Measurements from ENCODE around the gene RANBP1.

RANBP1 gene

DNA sequence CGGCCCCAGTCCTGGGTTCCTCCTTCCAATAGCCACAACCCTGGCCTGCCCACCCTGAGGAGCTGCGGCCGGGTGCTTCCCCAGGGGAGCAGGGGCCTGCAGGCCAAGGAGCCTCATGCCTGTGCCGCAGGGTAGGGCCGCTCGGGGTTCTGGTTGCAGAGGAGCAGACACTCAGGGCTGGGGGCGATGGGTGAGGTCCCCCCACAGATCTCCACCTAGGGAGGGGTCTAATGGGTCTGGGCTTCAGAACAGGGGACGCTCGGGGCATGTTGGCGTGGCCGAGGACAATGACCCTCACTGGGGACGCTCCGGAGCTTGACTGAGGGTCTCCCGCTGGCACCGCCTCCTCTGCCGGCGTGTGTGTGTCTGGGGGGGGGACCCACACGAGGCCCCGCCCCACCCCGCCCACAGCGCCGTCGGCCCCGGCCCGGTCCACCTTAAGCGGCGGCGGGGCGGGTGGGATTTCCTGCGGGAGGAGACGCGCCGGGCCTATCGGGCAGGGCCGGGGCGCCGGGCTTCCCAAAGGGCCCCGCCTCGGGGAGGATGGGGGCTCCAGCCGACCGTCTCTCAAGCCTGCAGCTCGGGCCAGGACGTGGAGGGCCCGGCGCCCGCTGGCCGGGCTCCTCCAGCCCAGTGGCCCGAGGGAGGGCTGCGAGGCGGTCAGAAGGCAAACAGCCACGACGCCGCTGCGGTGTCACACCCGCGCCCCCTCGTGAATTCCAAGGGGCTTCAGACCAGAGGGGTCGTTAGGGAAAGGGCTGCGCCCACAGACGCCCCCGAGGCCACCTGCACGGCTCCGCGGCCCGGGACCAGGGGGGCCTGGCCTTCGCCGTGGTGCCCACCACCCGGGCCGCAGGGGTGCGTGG lies 15.1 kb downstream of the RANBP1 start:
- Mint-ChIP-seq H3K27ac (no peak overlapping the region), H3K9me3 (no peaks in the 10 kb centered on the region), H3K4me3 (peak overlapping the region; percentile 82), H3K4me1 (peaks cover 11% of the 10 kb centered on the region), H3K27me3 (no peaks in the 10 kb centered on the region), H3K36me3 (peaks cover 4% of the 10 kb centered on the region)
- peak; percentile 80 for ATAC-seq (ENCODE audit: low read depth)
- peak; percentile 58 to 71 for DNase-seq (ENCODE audit: low spot score in 2 of 2)

DNA sequence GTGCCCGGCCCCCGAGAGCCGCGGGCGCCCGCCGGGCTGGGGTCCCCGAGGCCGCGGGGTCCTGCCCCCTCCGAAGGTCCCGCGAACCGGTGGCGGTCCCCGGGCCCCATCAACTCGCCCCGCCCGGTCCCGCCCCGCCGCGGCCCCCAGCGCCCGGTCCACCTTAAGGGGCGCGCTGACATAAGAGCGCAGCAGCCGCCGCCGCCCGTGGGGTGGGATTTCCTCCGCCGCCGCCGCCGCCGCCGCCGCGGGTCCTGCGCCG lies 15.6 kb downstream of the RANBP1 start, which contains the start of gene ZDHHC8:
Gene ZDHHC8 (plus strand): TSS at position 208 of the 262 bp plus-strand sequence. CDS start 144 bp downstream, outside the sequence.
- Mint-ChIP-seq H3K27ac (no peak within 1 kb of the TSS), H3K9me3 (no peaks in the 10 kb centered on the region), H3K27me3 (no peaks in the 10 kb centered on the region), H3K36me3 (peaks cover 2% of the 10 kb centered on the region), H3K4me1 (peaks cover 16% of the 10 kb centered on the region), H3K4me3 (peak within 1 kb of the TSS; percentile 82)
- no peak for DNase-seq (ENCODE audit: low spot score in 2 of 2)
- ATAC-seq (ENCODE audit: low read depth), result peak; percentile 73

DNA sequence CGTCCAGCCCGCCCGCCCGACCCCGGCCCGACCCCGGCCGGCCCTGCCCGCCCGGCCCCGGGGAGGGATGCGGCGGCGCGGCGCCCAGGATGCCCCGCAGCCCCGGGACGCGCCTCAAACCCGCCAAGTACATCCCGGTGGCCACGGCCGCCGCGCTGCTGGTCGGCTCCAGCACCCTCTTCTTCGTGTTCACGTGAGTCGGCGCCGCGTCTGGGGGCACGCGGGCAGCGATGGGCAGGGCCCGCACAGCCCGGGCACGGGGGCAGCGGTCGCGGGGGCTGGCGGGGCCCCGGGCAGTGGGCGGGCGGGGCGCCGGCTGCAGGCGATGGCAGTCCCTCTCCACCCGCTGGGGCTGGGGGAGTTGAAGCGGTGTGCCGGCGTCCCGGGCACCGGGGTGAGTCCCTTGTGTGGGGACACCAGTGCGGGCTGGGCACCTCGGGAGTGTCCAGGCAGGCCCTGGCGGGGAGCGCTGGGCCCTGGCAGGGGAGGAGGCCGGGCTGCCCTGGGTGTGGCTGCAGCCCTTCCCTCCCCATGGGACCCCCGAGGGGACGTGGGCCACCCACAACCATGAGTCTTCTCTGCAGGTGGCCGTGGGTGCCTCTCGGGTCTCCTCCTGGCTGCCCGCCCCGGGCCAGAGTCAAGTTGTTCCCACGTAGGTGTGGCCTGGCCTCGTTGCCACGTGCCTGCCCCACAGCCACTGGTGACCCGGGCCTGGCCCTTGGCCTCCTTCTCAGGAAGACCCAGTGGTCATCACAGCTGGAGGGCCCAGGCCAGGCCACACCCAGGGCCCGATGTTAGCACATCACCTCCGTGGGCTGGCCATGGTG lies 16.2 kb downstream of the RANBP1 start:
- Mint-ChIP-seq H3K9me3 (no peaks in the 10 kb centered on the region), H3K4me3 (peak overlapping the region; percentile 79), H3K36me3 (peaks cover 2% of the 10 kb centered on the region), H3K27me3 (no peaks in the 10 kb centered on the region), H3K4me1 (peaks cover 19% of the 10 kb centered on the region), H3K27ac (no peak overlapping the region)
- DNase-seq (ENCODE audit: low spot score in 2 of 2) (peak in 1 of 2 donors; percentile 38), ATAC-seq (ENCODE audit: low read depth) (peak; percentile 2)

DNA sequence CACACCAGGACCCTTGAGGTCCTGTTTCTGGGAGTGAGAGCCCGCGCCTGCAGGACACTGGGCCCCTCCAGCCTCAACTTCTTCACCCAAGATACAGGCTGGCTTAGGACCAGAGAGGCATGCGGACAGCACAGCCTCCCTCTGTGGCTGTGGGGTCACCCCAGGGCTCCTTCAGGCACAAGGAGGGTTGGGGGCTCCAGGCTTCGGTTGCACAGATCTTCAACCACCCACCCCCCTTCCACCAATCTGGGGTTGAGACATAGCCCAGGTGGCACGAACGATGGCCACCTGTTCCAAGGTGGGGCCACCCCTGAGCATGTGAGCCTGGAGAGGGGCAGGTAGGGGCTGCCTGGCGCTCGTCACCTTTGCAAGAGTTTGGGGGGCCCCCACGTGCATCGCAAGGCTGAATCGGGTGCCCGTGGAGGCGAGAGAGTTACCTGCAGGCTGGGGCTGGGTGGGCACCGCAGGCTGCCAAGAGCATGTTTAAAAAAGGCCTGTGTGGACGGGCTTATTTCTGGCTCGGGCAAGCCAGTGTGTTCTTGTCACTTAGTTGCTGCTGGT lies 16.9 kb downstream of the RANBP1 start:
- ATAC-seq (ENCODE audit: low read depth) (no peak), DNase-seq (ENCODE audit: low spot score in 2 of 2) (no peak)
- Mint-ChIP-seq H3K9me3 (no peaks in the 10 kb centered on the region), H3K27ac (no peak overlapping the region), H3K4me1 (peaks cover 22% of the 10 kb centered on the region), H3K27me3 (no peaks in the 10 kb centered on the region), H3K36me3 (no peaks in the 10 kb centered on the region), H3K4me3 (peak overlapping the region; percentile 77)

DNA sequence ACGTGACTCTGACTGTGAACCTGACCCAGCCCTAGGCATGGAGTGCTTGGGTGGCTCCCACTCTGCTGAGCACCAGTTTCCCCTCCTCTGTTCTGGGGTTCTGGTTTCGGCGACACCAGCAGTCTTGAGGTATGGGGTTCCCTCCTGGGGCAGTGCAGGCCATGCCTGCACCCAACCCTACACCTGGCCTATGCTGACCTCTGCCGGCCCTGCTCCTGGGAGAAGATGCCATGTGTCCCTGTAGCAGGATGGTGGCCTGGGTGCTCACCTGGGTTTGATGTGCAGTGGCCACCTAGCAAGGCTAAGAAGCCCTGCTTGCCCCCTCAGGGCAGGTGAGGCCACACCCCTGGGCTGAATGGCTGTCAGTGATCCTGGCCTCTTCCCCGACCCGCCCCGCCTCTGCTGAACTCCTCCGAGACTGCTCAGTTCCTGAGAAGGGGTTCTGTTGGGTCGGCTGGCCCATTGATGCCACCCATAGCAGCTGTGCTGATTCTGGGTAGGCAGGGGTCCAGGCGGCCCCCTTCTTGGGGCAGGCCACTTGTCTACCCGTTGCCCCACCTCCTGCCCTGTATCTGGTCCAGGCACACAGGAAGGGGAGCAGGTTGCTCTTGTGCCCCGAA lies 18.1 kb downstream of the RANBP1 start:
- Mint-ChIP-seq H3K4me1 (peaks cover 22% of the 10 kb centered on the region), H3K9me3 (no peaks in the 10 kb centered on the region), H3K4me3 (peak overlapping the region; percentile 71), H3K27ac (no peak overlapping the region), H3K27me3 (no peaks in the 10 kb centered on the region), H3K36me3 (no peaks in the 10 kb centered on the region)
- ATAC-seq (ENCODE audit: low read depth) (no peak), DNase-seq (ENCODE audit: low spot score in 2 of 2) (no peak)

DNA sequence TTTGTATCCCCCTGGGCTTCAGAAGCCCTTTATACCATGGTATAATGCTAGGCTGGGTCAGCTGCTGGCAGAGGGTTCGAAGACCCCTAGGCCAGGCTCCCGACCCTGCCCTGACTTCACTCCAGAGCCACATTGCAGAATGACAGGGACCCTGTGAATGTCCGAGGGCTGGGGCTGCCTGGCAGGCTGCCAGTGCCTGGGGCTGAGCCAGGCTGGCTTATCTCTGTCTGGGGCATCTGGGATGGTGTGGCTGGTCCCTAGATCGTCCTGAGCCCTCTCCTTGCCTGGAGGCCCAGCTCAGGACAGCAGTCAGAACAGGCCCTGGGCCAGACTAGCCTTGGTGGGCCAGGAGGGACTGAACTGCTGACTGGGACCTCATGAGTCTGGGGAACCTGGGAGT lies 19.4 kb downstream of the RANBP1 start:
- Mint-ChIP-seq H3K4me3 (no peak overlapping the region), H3K36me3 (peaks cover 7% of the 10 kb centered on the region), H3K4me1 (peaks cover 22% of the 10 kb centered on the region), H3K9me3 (no peaks in the 10 kb centered on the region), H3K27me3 (no peaks in the 10 kb centered on the region), H3K27ac (no peak overlapping the region)
- ATAC-seq (ENCODE audit: low read depth) (no peak), DNase-seq (ENCODE audit: low spot score in 2 of 2) (no peak)

DNA sequence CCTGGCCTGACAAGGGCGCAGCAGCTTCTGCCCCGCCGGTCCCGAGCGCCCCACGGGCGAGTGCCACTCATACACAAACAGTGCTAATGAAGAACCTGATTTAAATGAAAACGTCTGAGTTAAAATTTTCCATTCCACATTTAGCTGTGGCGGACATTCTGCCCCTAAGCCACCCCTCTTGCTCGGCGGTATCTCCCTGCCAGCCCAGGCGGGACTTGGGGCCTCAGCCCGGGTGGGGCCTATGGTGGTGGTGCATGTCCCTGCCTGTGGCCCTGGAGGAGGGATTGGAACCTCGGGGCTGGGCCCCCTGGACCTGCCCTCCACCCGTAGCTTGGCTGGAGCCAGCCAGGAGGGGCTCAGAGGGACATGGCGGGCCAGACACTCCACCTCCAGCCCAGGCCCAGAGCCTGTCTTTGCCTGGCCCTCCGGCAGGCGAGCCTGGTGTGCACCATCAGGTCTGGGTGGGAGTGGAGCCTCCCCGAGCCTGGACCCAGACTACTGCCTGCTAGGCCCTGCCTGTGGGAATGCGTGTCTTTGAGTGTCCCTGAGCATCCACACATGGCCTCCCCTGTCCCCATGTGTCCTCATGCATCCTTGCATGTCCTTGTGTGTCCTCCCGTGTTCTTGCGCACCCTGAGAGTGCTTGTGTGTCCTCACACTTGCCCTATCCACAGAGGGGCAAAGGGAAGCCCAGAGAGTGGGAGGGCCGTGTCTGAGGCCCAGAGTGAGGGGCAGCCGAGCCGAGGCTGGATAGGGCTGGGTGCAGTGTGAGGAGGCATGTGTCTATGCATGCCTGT lies 20.1 kb downstream of the RANBP1 start:
- Mint-ChIP-seq H3K27me3 (no peaks in the 10 kb centered on the region), H3K4me1 (peaks cover 20% of the 10 kb centered on the region), H3K36me3 (peaks cover 7% of the 10 kb centered on the region), H3K9me3 (no peaks in the 10 kb centered on the region), H3K27ac (no peak overlapping the region), H3K4me3 (no peak overlapping the region)
- DNase-seq (ENCODE audit: low spot score in 2 of 2) (no peak), ATAC-seq (ENCODE audit: low read depth) (no peak)

DNA sequence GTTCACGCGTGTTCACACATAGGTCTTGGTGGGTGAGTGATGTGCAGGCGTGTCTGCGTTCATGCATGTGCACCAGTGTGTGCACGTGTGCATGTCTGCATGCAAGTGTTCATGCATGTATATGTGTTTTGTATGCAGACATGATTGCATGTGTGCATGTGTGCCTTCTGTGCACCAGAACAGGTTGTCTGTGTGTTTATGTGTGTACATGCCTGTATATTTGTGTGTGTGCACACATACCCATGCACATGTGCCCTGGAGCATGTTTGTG lies 20.6 kb downstream of the RANBP1 start:
- Mint-ChIP-seq H3K27ac (no peak overlapping the region), H3K9me3 (no peaks in the 10 kb centered on the region), H3K4me3 (no peak overlapping the region), H3K27me3 (no peaks in the 10 kb centered on the region), H3K4me1 (peaks cover 20% of the 10 kb centered on the region), H3K36me3 (peaks cover 7% of the 10 kb centered on the region)
- no peak for DNase-seq (ENCODE audit: low spot score in 2 of 2)
- no peak for ATAC-seq (ENCODE audit: low read depth)

DNA sequence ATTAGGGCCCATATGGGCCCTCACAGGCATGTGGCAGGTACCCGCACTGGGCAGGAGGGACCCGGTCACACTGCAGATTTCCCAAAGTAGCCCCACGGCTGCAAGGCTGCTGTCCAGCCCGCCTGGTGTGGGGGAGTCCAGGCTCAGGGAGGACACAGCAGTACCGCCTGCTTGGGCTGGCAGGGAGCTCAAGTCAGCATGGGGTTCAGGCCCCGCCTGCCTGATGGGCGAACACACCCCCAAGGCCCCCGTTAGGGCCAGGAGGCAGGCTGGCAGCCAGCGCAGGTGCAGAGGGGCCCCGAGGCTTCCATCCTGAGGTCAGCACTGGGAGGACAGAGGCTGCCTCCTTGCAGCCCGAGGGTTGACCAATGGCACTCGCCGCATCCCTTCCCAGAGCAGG lies 21.2 kb downstream of the RANBP1 start:
- Mint-ChIP-seq H3K9me3 (no peaks in the 10 kb centered on the region), H3K27ac (no peak overlapping the region), H3K27me3 (no peaks in the 10 kb centered on the region), H3K4me3 (no peak overlapping the region), H3K4me1 (peaks cover 20% of the 10 kb centered on the region), H3K36me3 (peaks cover 7% of the 10 kb centered on the region)
- DNase-seq (ENCODE audit: low spot score in 2 of 2) (no peak), ATAC-seq (ENCODE audit: low read depth) (no peak)

DNA sequence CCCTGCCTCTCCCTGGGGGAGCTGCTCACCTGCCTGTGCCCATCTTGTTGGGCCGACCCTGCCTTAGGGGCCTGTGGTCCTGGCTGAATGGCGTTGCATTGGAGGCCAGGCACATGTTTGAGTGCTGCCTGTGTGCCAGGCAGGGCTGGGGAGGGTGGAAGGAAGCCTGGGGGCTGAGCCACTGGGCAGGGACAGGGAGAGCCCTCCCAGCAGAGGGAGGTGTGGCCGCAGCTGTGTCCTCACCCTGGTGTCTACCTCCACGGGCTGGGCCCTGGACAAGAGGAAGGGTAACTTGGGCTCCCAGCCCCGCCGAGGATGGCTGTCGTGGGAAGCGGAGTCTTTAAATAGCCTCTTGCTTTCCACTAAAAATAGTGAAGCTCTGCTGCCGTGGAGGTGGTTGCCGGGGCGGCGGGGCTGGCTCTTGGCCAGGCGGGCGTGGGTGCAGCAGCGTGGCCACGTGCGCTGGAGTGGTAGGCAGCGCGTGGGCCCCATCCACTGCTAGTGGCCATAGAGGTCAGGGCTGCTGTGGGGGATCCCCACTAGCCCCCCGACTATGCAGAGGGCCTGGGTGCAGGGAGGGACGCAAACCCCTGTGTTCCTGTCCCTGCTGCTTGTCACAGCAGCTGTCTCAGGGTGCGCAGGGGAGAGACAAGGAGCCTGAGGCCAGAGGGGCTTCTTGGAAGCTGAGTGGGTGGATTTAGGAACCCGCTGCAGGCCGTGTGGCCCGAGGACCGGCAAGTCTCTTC lies 21.9 kb downstream of the RANBP1 start:
- H3K27ac Mint-ChIP-seq, result no peak overlapping the region
- DNase-seq (ENCODE audit: low spot score in 2 of 2) (no peak), ATAC-seq (ENCODE audit: low read depth) (no peak)
- peaks cover 7% of the 10 kb centered on the region for H3K36me3 Mint-ChIP-seq
- peaks cover 20% of the 10 kb centered on the region for H3K4me1 Mint-ChIP-seq
- no peak overlapping the region for H3K4me3 Mint-ChIP-seq
- H3K27me3 Mint-ChIP-seq, result no peaks in the 10 kb centered on the region
- H3K9me3 Mint-ChIP-seq, result no peaks in the 10 kb centered on the region

DNA sequence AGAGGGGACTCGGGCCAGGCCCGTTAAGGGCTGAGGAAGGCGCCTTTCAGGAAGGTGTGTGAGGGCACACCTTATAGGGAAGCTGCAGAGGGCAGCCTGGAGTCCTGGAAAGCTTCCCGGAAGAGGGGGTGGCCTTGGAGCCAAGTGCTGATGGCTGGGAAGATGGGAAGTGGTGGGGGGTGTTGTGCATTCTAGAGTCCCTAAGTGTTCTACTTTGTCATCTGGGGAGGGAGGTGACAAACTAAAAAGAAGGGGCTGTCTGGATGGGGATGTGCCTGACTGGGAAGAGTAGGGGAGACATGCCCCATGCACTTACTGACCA lies 22.5 kb downstream of the RANBP1 start:
- Mint-ChIP-seq H3K4me3 (no peak overlapping the region), H3K36me3 (peaks cover 7% of the 10 kb centered on the region), H3K27me3 (no peaks in the 10 kb centered on the region), H3K27ac (no peak overlapping the region), H3K9me3 (no peaks in the 10 kb centered on the region), H3K4me1 (peaks cover 20% of the 10 kb centered on the region)
- DNase-seq (ENCODE audit: low spot score in 2 of 2) (no peak), ATAC-seq (ENCODE audit: low read depth) (no peak)

DNA sequence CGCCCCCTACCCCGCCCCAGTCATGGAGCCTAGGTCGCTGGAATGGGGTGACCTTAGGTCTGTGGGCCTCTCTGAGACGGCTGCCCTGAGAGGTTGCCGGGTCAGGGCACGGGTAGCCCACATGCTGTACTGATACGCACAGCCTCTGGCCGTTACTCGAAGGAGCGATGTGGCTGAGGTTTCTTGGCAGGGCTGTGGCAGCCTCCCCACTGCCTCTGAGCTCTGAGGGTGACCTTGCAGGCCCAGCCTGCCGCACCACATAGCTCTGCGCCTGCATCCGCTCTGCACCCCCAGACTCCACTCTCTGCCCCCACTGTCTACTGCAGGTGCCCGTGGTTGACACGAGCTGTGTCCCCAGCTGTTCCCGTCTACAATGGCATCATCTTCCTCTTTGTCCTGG lies 23.0 kb downstream of the RANBP1 start:
- H3K4me3 Mint-ChIP-seq, result no peak overlapping the region
- H3K9me3 Mint-ChIP-seq, result no peaks in the 10 kb centered on the region
- DNase-seq (ENCODE audit: low spot score in 2 of 2) (no peak), ATAC-seq (ENCODE audit: low read depth) (no peak)
- H3K4me1 Mint-ChIP-seq, result peaks cover 17% of the 10 kb centered on the region
- H3K36me3 Mint-ChIP-seq, result peaks cover 7% of the 10 kb centered on the region
- no peaks in the 10 kb centered on the region for H3K27me3 Mint-ChIP-seq
- H3K27ac Mint-ChIP-seq, result no peak overlapping the region

DNA sequence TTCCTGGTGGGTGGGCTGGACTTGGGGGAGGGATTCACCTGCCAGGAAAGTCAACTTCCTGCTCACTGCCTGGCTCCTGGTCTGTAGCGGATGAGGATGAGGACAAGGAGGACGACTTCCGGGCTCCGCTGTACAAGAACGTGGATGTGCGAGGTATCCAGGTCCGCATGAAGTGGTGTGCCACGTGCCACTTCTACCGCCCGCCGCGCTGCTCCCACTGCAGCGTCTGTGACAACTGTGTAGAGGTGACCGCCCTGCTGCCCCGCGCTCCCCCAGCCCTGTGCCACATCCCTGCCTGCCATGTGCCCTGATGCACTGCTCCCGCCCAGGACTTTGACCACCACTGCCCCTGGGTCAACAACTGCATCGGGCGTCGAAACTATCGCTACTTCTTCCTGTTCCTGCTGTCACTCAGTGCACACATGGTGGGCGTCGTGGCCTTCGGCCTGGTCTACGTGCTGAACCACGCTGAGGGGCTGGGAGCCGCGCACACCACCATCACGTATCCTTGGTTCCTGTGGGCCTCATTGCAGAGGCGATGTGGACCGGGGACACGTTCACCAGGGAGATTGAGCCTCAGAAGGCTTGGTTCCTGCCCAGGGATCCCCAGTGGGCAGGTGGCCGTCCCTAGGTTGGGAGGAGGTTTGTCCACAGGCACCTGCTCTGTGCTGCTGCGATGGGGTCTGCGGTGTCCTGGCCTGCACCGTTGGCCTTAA lies 23.6 kb downstream of the RANBP1 start:
- ATAC-seq (ENCODE audit: low read depth) (no peak), DNase-seq (ENCODE audit: low spot score in 2 of 2) (no peak)
- no peak overlapping the region for H3K27ac Mint-ChIP-seq
- H3K9me3 Mint-ChIP-seq, result no peaks in the 10 kb centered on the region
- H3K27me3 Mint-ChIP-seq, result no peaks in the 10 kb centered on the region
- H3K36me3 Mint-ChIP-seq, result peaks cover 7% of the 10 kb centered on the region
- peaks cover 17% of the 10 kb centered on the region for H3K4me1 Mint-ChIP-seq
- no peak overlapping the region for H3K4me3 Mint-ChIP-seq
